Heart left ventricle (tissue), 13 donors: ENCODE data around the gene BANF1.

Experiments
- POLR2A ChIP-seq, 2 donors: fragments of 450-650 bp; IDR thresholded peaks; one replicate each; pipeline ENCODE4 v1.6.1; 2017; ENCODE audit warnings: antibody characterized with exemption in 2 of 2, mild to moderate bottlenecking in 2 of 2, moderate library complexity in 2 of 2
- TF ChIP-seq, protein P1 (sequence below), 12 donors: fragments of 200-600 bp; sonication (generic) in 4 of 12; IDR thresholded peaks; one replicate each; pipeline versions ENCODE4 v1.5.0 to v1.8.0; 2018 to 2022; ENCODE audit warnings: antibody characterized with exemption in 12 of 12, mild to moderate bottlenecking in 5 of 12
- donor health status: ischemic (EF 13 %, LVEDD 7.1; RV severe dilation, severe dysfunction).
- donor health status: DM: no; HTN: yes; CAD: no.
- donor health status: DM: no; HTN: no; CAD: no.
- donor health status: ischemic (EF 25% LVEDD 6.9; RV normal size, moderate dysfunction).
- donor health status: ischemic (EF 25% LVEDD 5.7; RV mildly dilated, moderate dysfunction).
- donor health status: ischemic (EF 35%, LVEDD 5.7; RV mildly dilated, moderate dysfunction).
- donor health status: nonischemic (EF 11% LVEDD 7.7; RV severe dilation, severe dysfunction).
- donor health status: DM: yes; HTN: yes; CAD: no.
- donor health status: PGD.
- donor health status: ischemic (EF 29% LVEDD 5.4; RV normal size, mild dysfunction).
- donor health status: nonischemic (EF 23%, LVEDD 6.1; RV moderate dilation, normal function).

DNA sequence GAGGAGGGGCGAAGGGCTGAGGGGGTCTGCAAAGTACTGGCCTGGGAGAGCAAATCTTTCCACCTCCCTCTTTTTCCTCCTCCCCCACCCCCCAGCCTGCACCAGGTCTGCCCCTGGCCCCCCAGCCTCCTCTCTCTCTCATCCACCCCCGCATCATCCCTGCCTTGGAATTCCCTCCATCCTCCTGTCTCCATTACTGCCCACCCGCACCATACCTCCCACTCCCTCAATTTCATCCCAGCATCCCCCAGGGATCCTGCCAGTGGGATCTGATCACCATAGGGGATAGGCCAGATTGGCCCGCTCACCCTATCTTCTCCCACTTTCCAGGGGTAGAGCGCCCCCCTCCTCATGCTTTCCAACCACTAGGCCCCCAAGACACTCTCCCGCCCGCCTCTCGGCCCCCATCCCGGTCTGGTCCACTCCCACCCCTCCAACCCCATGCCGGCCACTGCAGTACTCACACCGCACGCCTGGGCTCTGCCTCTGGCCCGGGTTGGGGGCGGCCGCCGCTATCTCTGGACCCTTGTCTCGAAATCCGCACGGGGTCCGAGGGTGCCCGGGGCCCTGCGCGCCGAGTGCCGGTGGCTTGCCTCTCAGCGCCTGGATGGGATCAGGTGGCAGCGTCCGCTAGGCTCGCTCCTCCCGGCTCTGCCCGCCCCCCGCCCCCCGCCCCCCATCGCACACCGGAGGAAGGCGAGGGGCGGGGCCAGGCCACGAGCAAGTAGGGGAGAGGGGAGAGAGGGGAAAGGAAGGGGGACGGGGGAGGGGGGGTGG is 46.4 kb downstream of the BANF1 start, which contains the start of gene GAL3ST3:
- TF ChIP-seq, protein P1, sequence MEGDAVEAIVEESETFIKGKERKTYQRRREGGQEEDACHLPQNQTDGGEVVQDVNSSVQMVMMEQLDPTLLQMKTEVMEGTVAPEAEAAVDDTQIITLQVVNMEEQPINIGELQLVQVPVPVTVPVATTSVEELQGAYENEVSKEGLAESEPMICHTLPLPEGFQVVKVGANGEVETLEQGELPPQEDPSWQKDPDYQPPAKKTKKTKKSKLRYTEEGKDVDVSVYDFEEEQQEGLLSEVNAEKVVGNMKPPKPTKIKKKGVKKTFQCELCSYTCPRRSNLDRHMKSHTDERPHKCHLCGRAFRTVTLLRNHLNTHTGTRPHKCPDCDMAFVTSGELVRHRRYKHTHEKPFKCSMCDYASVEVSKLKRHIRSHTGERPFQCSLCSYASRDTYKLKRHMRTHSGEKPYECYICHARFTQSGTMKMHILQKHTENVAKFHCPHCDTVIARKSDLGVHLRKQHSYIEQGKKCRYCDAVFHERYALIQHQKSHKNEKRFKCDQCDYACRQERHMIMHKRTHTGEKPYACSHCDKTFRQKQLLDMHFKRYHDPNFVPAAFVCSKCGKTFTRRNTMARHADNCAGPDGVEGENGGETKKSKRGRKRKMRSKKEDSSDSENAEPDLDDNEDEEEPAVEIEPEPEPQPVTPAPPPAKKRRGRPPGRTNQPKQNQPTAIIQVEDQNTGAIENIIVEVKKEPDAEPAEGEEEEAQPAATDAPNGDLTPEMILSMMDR (IDR thresholded peaks at IDR 0.05): no peak
- TF ChIP-seq POLR2A (IDR thresholded peaks at IDR 0.05): no peak
